ENCODE measurements around the gene AK2. TPM values are rescaled to one million over a fixed set of nuclear protein-coding genes. Genes with fewer than 3 reads are reported as not detected.

Gene AK2
- total and polyA plus RNA-seq, 10 of the 15 experiments (the other 5 are each of a cell fraction or from before 2014, with no cell fraction given) = 52.3 to 500 (median 278) TPM

DNA sequence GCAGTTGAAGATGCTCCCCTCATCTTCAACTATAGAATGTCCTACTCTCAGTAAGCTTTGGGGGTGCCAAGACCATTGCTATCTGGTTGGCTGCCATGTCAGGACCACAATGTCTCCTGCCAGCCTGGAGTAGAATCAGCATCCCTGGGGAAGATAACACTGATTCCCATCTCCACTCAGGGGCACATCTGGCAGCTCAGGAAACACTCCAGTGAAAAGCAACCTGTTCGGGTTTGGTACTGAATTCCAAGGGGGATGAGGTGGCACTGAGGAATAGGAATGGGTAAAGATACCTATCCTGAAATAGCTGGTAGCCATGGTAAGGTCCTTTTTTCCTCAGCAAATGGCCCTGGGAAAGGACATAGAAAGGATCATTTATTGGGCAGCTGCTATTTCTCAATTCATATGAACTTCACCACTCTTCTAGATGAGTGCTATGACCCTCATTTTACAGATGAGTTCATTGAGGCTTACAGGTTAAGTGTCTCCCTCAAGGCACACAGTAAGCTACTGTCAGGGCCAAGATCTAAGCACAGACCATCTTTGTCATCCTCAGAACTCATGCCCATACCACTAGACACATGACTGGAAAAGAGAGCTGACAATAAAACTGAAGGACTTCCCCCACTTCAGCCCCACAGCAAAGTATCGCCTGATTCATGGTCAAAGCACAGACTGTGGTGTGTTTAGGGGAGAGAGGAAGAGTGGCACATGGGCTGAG is 31.4 kb downstream of the AK2 start:
- WGBS (ENCODE audit: insufficient coverage, insufficient replicate concordance, low lambda C conversion rate, missing lambda C conversion rate) = 74% methylated on average over 2 of the region's 2 CpGs
- Histone ChIP-seq H2AFZ (ENCODE audit: control insufficient read depth, low read depth, low read length) (no peak overlapping the region), H3K4me3 (no peak overlapping the region), H3K4me1 (ENCODE audit: control insufficient read depth, insufficient read depth, low read length) (peaks cover 5% of the 10 kb centered on the region; the same call in 1 of the 2 replicates), H3K4me2 (ENCODE audit: control insufficient read depth, insufficient read depth) (no peak overlapping the region), H3K9ac (ENCODE audit: control insufficient read depth, insufficient read depth, low read length) (no peak overlapping the region), H3K79me2 (ENCODE audit: control insufficient read depth, insufficient read depth, low read length) (no peaks in the 10 kb centered on the region), H4K20me1 (ENCODE audit: control insufficient read depth, insufficient read depth) (no peaks in the 10 kb centered on the region; the same call in 1 of the 2 replicates), H3K27ac (ENCODE audit: control insufficient read depth, insufficient read depth) (peak overlapping the region; percentile 30), H3K36me3 (ENCODE audit: control insufficient read depth in 2 of 2, insufficient read depth in 2 of 2, low read length in 1 of 2) (peaks cover 13 to 21% of the 10 kb centered on the region in 2 experiments), H3K9me3 (replicated peaks; ENCODE audit: control insufficient read depth, insufficient read depth, low read length) (no peaks in the 10 kb centered on the region), H3K27me3 (replicated peaks in 1 of 2; ENCODE audit: control insufficient read depth in 2 of 2, insufficient read depth in 2 of 2, low read length in 1 of 2) (no peaks in the 10 kb centered on the region)
- FAIRE-seq (no peak), ATAC-seq (peak; percentile 36), DNase-seq (ENCODE audit: low read depth, low spot score) (no peak)
- TF ChIP-seq NFXL1 (IDR thresholded peaks at IDR 0.05; ENCODE audit: borderline replicate concordance) (no peak), POLR2A (IDR thresholded peaks at IDR 0.05; ENCODE audit: low read depth, low read length) (0 out of 2 replicates have a peak, but pooled peaks have one; percentile 2), NRF1 (conservative IDR thresholded peaks at IDR 0.05; ENCODE audit: low read depth, low read length) (no peak)
- intact Hi-C loops (cut with micrococcal nuclease; ENCODE audit: unreplicated experiment) = no loop called here
- no TSS peak for BruUV-seq (replicated peaks)
- POLR2A ChIA-PET = interaction anchor here (0.5 to 1.6 kb wide), 5 partner anchors 12 to 46 kb away, joined by 3 to 11 read pairs (median 3); no protein-coding TSS in a partner anchor
- SMC1A ChIA-PET (ENCODE audit: uncharacterized antibody, unreplicated experiment) = interaction anchor here (0.7 to 7.2 kb wide), 10 partner anchors 9 to 129 kb away, joined by 3 to 51 read pairs (median 4); no protein-coding TSS in a partner anchor
- CTCF ChIA-PET = interaction anchor here (0.6 to 4.7 kb wide), 10 partner anchors 12 to 133 kb away, joined by 3 to 66 read pairs (median 3); no protein-coding TSS in a partner anchor
- RAD21 ChIA-PET (ENCODE audit: unreplicated experiment) = interaction anchor here (0.7 to 2.8 kb wide), 7 partner anchors 9 to 75 kb away, joined by 3 to 9 read pairs (median 3); no protein-coding TSS in a partner anchor
- in situ Hi-C loops (cut with MboI) = loop anchor here (5.0 kb wide), 1 partner anchor 73 kb away; no protein-coding TSS in a partner anchor

DNA sequence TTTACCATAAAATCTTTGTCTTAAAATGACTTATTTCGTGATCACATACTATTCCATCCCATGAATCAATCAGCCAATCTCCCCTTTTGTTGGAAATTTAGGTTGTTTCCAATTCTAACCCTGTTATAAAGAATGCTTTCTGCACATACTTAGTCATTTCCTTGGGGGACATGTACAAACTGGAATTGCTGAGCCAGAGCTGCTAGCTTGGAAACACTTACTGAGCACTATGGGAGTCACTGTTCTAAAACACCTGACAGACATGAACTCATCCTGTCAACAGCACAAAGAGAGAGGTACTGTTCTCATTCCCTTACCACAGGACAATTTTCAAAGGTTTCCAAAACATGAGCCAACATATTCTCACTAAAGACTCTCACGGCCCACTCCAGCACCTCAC is 32.1 kb downstream of the AK2 start:
- Histone ChIP-seq H3K4me3 (no peak overlapping the region), H3K4me2 (ENCODE audit: control insufficient read depth, insufficient read depth) (no peak overlapping the region), H3K27me3 (replicated peaks in 1 of 2; ENCODE audit: control insufficient read depth in 2 of 2, insufficient read depth in 2 of 2, low read length in 1 of 2) (no peaks in the 10 kb centered on the region), H3K9ac (ENCODE audit: control insufficient read depth, insufficient read depth, low read length) (no peak overlapping the region), H3K9me3 (replicated peaks; ENCODE audit: control insufficient read depth, insufficient read depth, low read length) (no peaks in the 10 kb centered on the region), H4K20me1 (ENCODE audit: control insufficient read depth, insufficient read depth) (no peaks in the 10 kb centered on the region; the same call in 1 of the 2 replicates), H3K79me2 (ENCODE audit: control insufficient read depth, insufficient read depth, low read length) (no peaks in the 10 kb centered on the region), H3K4me1 (ENCODE audit: control insufficient read depth, insufficient read depth, low read length) (peaks cover 5% of the 10 kb centered on the region; the same call in 1 of the 2 replicates), H2AFZ (ENCODE audit: control insufficient read depth, low read depth, low read length) (no peak overlapping the region), H3K27ac (ENCODE audit: control insufficient read depth, insufficient read depth) (peak overlapping the region; percentile 30), H3K36me3 (ENCODE audit: control insufficient read depth in 2 of 2, insufficient read depth in 2 of 2, low read length in 1 of 2) (peaks cover 13 to 21% of the 10 kb centered on the region in 2 experiments)
- 94% methylated on average over 2 of the region's 2 CpGs for WGBS (ENCODE audit: insufficient coverage, insufficient replicate concordance, low lambda C conversion rate, missing lambda C conversion rate)
- CTCF ChIA-PET = interaction anchor here (0.6 to 2.2 kb wide), 8 partner anchors 11 to 132 kb away, joined by 3 to 5 read pairs (median 4); no protein-coding TSS in a partner anchor
- in situ Hi-C loops (cut with MboI) = loop anchor here (5.0 kb wide), 1 partner anchor 72 kb away; no protein-coding TSS in a partner anchor
- DNase-seq (ENCODE audit: low read depth, low spot score) (no peak), ATAC-seq (peak; percentile 33), FAIRE-seq (no peak)
- RAD21 ChIA-PET (ENCODE audit: unreplicated experiment) = interaction anchor here (1.0 to 1.7 kb wide), 2 partner anchors 8 to 70 kb away, joined by 3 to 9 read pairs; no protein-coding TSS in a partner anchor
- intact Hi-C loops (cut with micrococcal nuclease; ENCODE audit: unreplicated experiment) = no loop called here
- SMC1A ChIA-PET (ENCODE audit: uncharacterized antibody, unreplicated experiment) = interaction anchor here (0.7 to 7.2 kb wide), 7 partner anchors 8 to 129 kb away, joined by 3 to 51 read pairs (median 4); no protein-coding TSS in a partner anchor
- POLR2A ChIA-PET = interaction anchor here (1.1 to 1.6 kb wide), 2 partner anchors 17 to 24 kb away, joined by 3 to 4 read pairs; no protein-coding TSS in a partner anchor
- no TSS peak for BruUV-seq (replicated peaks)
- TF ChIP-seq FOXM1 (IDR thresholded peaks at IDR 0.05; ENCODE audit: low read depth, low read length) = no peak
- no peak for TF ChIP-seq ETV6 (conservative IDR thresholded peaks at IDR 0.05 in 1 of 2, IDR thresholded peaks at IDR 0.05 in 1 of 2; ENCODE audit: borderline replicate concordance in 1 of 2, low read depth in 1 of 2)
- no peak for TF ChIP-seq SP1 (IDR thresholded peaks at IDR 0.05; ENCODE audit: low read depth, low read length)
- no peak for TF ChIP-seq SREBF1 (IDR thresholded peaks at IDR 0.05; ENCODE audit: low read length)
- TF ChIP-seq, protein P1, sequence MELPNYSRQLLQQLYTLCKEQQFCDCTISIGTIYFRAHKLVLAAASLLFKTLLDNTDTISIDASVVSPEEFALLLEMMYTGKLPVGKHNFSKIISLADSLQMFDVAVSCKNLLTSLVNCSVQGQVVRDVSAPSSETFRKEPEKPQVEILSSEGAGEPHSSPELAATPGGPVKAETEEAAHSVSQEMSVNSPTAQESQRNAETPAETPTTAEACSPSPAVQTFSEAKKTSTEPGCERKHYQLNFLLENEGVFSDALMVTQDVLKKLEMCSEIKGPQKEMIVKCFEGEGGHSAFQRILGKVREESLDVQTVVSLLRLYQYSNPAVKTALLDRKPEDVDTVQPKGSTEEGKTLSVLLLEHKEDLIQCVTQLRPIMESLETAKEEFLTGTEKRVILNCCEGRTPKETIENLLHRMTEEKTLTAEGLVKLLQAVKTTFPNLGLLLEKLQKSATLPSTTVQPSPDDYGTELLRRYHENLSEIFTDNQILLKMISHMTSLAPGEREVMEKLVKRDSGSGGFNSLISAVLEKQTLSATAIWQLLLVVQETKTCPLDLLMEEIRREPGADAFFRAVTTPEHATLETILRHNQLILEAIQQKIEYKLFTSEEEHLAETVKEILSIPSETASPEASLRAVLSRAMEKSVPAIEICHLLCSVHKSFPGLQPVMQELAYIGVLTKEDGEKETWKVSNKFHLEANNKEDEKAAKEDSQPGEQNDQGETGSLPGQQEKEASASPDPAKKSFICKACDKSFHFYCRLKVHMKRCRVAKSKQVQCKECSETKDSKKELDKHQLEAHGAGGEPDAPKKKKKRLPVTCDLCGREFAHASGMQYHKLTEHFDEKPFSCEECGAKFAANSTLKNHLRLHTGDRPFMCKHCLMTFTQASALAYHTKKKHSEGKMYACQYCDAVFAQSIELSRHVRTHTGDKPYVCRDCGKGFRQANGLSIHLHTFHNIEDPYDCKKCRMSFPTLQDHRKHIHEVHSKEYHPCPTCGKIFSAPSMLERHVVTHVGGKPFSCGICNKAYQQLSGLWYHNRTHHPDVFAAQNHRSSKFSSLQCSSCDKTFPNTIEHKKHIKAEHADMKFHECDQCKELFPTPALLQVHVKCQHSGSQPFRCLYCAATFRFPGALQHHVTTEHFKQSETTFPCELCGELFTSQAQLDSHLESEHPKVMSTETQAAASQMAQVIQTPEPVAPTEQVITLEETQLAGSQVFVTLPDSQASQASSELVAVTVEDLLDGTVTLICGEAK (IDR thresholded peaks at IDR 0.05; ENCODE audit: borderline replicate concordance) = no peak
